NT2/D1 (cell line): ENCODE results near the gene SPPL3.

ENCODE experiments used
- DNase-seq: peaks from one replicate; pipeline ENCODE4 v3.0.0-alpha.2; 2011; ENCODE audit warnings: low read depth, low spot score
- H3K27me3 ChIP-seq: 2 replicates; pipeline ENCODE4 v1.6.0; 2011; ENCODE audit warnings: mild to moderate bottlenecking; ENCODE audit not compliant: insufficient read length, insufficient read depth
- H3K36me3 ChIP-seq: 2 replicates; pipeline ENCODE4 v1.6.1; 2011; ENCODE audit warnings: mild to moderate bottlenecking, low read length, mixed read lengths; ENCODE audit not compliant: insufficient read depth, insufficient read length
- H3K4me1 ChIP-seq: 2 replicates; pipeline ENCODE4 v1.5.1; 2011; ENCODE audit not compliant: insufficient read depth, insufficient read length
- H3K4me3 ChIP-seq: 2 replicates; pipeline ENCODE4 v1.5.1; 2011; ENCODE audit warnings: low read depth; ENCODE audit not compliant: insufficient read length
- H3K9ac ChIP-seq: 2 replicates; pipeline ENCODE4 v1.6.0; 2011; ENCODE audit warnings: low read depth; ENCODE audit not compliant: insufficient read length
- H3K9me3 ChIP-seq: 2 replicates; pipeline ENCODE4 v1.5.1; 2011; ENCODE audit warnings: mild to moderate bottlenecking, low read length; ENCODE audit not compliant: insufficient read depth
- SUZ12 ChIP-seq: IDR thresholded peaks from 2 replicates; pipeline ENCODE4 v1.6.1; 2011; ENCODE audit not compliant: insufficient read length, insufficient read depth; ENCODE audit errors: extremely low read depth
- YY1 ChIP-seq: IDR thresholded peaks from 2 replicates; pipeline ENCODE4 v1.6.1; 2011; ENCODE audit not compliant: insufficient read length, insufficient read depth
- ZNF274 ChIP-seq: IDR thresholded peaks from 2 replicates; pipeline ENCODE4 v1.6.1; 2011; ENCODE audit warnings: mild to moderate bottlenecking, low read depth, low read length

SPPL3 gene

DNA sequence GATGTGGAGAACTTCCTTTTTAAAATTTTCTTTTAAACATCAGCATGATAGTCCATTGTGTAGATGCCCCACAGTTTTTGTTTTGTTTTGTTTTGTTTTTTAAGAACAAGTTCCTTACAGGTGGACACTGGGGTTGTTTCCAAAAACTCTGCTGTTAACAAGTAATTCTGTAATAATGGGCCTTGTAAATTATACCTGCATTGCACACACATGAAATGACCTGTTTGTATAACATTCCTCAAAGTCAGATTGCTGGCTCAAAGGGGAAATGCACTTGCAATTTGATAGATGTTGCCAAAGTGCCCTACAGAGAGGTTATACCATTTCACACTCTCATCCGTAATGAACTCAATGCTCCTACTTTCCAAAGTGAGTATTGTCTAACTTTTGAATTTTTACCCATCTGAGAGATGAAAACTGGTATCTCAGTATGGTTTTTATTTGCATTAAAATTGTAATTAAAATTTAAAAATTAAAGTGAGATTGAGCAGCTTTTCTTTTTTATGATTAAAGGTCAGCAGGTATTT is 89.2 kb downstream of the SPPL3 start:
- Histone ChIP-seq H3K36me3 (no peaks in the 10 kb centered on the region), H3K27me3 (no peaks in the 10 kb centered on the region), H3K9me3 (no peaks in the 10 kb centered on the region), H3K4me3 (no peak overlapping the region), H3K9ac (no peak overlapping the region), H3K4me1 (no peaks in the 10 kb centered on the region)
- TF ChIP-seq SUZ12, result no peak
- DNase-seq, result no peak

DNA sequence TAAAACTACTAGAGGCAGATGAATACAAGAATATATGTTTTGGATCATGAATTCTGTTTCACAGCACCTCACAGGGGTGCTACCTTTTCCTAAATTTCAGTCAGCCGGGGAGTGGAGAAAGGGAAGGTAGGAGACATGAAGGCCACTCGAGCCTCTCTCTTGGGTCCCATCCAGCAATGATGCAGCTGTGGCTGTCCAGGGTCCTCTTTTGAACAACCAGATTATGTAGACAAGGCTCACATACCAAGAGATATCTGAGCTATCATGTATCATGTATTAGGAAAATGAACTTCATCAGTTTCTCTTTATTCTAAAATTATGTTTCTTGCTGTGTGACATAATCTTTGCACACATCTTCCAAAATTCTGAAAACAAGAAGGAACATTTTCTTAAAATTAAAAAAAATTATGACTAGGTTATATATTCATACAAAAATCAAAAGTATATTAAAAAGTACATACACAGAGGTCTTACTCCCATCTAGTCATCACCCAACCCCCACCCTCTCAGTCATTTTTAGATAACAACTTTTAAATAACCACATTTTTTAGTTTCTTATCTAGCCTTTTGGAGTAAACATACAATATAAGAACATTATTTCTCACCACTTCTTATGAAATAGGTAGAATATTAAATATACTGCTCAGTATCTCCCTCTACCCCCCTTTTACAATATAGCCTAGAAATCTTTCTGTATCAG is 89.8 kb downstream of the SPPL3 start:
- no peak for DNase-seq
- no peak for TF ChIP-seq YY1
- no peak for TF ChIP-seq SUZ12
- no peak for TF ChIP-seq ZNF274
- H3K36me3 ChIP-seq, result peaks cover 4% of the 10 kb centered on the region
- H3K9ac ChIP-seq, result no peak overlapping the region
- H3K27me3 ChIP-seq, result no peaks in the 10 kb centered on the region
- no peaks in the 10 kb centered on the region for H3K4me1 ChIP-seq
- H3K4me3 ChIP-seq, result no peak overlapping the region
- H3K9me3 ChIP-seq, result no peaks in the 10 kb centered on the region

DNA sequence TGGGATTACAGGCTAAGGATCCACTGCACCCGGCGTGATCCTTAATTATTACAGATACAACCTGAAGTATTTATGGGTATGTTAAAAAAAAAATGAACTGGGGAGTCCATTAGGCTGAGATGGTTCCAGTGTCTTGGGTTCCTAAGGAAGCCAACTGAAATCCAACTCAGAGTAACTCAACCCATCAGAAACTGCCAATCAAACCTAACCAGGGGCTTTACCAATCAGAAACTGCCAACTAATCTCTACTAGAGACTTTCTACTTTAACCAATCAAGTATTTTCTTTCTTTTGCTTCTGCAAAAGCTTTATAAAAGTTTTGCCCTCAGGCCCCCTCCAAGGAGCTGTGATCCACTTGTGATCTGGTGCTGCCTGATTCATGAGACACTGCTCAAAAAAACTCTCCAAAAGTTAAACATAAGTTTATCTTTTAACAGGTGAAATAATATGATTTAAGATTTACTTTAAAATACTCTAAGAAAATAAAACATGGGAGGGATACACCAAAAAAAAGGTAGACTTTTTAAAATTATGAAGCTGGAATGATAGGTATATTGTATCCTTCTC is 90.5 kb downstream of the SPPL3 start:
- DNase-seq, result no peak
- H3K27me3 ChIP-seq, result no peaks in the 10 kb centered on the region
- H3K9ac ChIP-seq, result no peak overlapping the region
- H3K4me1 ChIP-seq, result no peaks in the 10 kb centered on the region
- no peaks in the 10 kb centered on the region for H3K9me3 ChIP-seq
- TF ChIP-seq YY1 (no peak), SUZ12 (no peak), ZNF274 (no peak)
- H3K36me3 ChIP-seq, result peaks cover 4% of the 10 kb centered on the region
- H3K4me3 ChIP-seq, result no peak overlapping the region

DNA sequence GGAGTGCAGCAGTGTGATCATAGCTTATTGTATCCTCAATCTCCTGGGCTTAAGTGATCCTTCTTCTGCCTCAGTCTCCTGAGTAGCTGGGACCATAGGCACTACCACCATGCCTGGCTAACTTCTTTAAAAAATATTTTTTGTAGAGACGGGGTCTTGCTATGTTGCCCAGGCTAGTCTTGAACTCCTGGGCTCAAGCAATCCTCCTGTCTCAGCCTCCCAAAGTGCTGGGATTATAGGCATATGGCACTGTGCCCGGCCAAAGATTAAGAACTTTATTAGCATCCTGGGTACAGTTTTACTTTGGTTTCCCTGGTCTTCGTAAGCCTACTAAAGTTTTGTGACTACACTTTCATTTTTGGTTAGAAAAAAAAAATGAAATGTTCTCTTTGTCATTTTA is 94.1 kb downstream of the SPPL3 start:
- H3K36me3 ChIP-seq, result peaks cover 7% of the 10 kb centered on the region
- no peaks in the 10 kb centered on the region for H3K9me3 ChIP-seq
- no peak overlapping the region for H3K9ac ChIP-seq
- DNase-seq, result no peak
- TF ChIP-seq ZNF274 (no peak), YY1 (no peak), SUZ12 (no peak)
- H3K27me3 ChIP-seq, result no peaks in the 10 kb centered on the region
- no peaks in the 10 kb centered on the region for H3K4me1 ChIP-seq
- H3K4me3 ChIP-seq, result no peak overlapping the region

DNA sequence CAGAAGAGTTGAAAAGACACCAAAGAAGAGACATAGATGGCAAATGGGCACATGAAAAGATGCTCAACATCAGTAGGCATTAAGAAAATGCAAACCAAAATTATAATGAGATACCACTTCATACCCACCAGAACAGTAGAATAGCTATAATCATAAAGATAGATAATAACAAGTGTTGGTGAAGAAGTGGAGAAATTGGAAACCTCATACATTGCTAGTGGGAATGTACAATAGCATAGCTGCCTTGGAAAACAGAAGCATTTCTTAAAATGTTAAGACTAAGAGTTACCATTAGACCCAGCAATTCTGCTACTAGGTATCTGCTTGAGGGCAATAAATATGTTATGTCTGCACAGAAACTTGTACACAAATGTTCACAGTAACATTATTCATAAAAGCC is 99.7 kb downstream of the SPPL3 start:
- no peak for DNase-seq

DNA sequence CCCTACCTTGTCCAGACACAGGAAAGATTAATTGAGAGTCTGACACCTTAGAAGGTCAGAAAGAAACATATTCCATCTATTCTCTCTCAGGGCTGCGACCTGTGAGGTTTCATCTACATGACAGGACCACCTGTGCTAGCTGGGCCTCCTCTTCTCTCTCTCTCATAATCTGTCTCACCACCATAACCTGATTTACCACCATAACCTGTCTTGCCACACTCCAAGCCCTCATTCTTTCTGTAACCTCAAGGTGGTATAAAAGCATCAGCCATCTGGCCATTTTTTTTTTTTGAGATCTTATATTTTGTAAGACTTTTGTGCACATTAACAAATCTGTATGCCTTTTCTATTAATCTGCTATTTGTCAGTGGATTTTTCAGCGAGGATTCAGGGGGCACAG is 103.0 kb downstream of the SPPL3 start:
- no peak for DNase-seq
- no peak overlapping the region for H3K9ac ChIP-seq

More for the DNA sequence above, 99.7 kb downstream of the SPPL3 start:
- no peaks in the 10 kb centered on the region for H3K27me3 ChIP-seq
- H3K4me1 ChIP-seq, result no peaks in the 10 kb centered on the region
- TF ChIP-seq YY1 (no peak), SUZ12 (no peak), ZNF274 (no peak)
- H3K36me3 ChIP-seq, result peaks cover 4% of the 10 kb centered on the region
- H3K9ac ChIP-seq, result no peak overlapping the region
- H3K9me3 ChIP-seq, result no peaks in the 10 kb centered on the region
- H3K4me3 ChIP-seq, result no peak overlapping the region

DNA sequence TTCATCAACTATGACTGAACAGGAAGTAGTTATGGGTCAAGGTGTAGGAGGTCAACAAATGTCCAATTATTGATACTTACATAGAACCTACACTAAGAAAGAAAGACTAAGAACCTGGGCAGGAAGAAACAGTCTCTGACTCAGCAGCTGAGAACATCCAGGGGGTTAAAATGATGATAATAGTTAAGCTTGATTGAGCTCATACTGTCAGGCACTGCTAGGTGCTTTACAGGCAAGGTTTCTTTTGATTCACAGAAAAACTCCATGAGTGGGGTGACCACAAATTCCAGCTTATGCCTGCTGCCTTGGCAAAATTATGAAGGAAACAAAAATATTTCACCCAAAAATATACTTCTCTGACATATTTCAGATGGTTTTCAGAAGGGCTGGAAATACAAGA is 103.5 kb downstream of the SPPL3 start:
- Histone ChIP-seq H3K4me1 (no peaks in the 10 kb centered on the region), H3K36me3 (no peaks in the 10 kb centered on the region), H3K9me3 (peaks cover 11% of the 10 kb centered on the region), H3K9ac (no peak overlapping the region), H3K4me3 (no peak overlapping the region), H3K27me3 (no peaks in the 10 kb centered on the region)
- no peak for DNase-seq
- TF ChIP-seq SUZ12 (no peak), ZNF274 (no peak), YY1 (no peak)

More for the DNA sequence above, 103.0 kb downstream of the SPPL3 start:
- H3K4me1 ChIP-seq, result no peaks in the 10 kb centered on the region
- no peak for TF ChIP-seq YY1
- TF ChIP-seq SUZ12, result no peak
- no peak for TF ChIP-seq ZNF274
- H3K4me3 ChIP-seq, result no peak overlapping the region
- no peaks in the 10 kb centered on the region for H3K36me3 ChIP-seq
- H3K9me3 ChIP-seq, result peaks cover 6% of the 10 kb centered on the region; the same call in 1 of the 2 replicates
- no peaks in the 10 kb centered on the region for H3K27me3 ChIP-seq
